Keratinocyte (primary cell): ENCODE measurements around the gene TPCN2. TPM values are rescaled to one million over a fixed set of nuclear protein-coding genes. Genes with fewer than 3 reads are reported as not detected.

Experiments
- DNase-seq: peaks from one replicate; pipeline ENCODE4 v3.0.0-alpha.2; 2011; ENCODE audit warnings: low read depth, missing footprints, low spot score
- FAIRE-seq: peaks from 2 replicates; lab custom pipeline; 2011; peaks lifted over from hg19 to GRCh38; lab: Jason Lieb, UNC
- H2AFZ ChIP-seq: 2 replicates; pipeline ENCODE4 v1.6.0; 2012; ENCODE audit warnings: low read length, control low read depth, inconsistent platforms; ENCODE audit not compliant: control insufficient read depth
- H3K27ac ChIP-seq: 2 replicates; pipeline ENCODE4 v1.5.1; 2011; ENCODE audit warnings: low read length; ENCODE audit not compliant: control insufficient read depth, insufficient read depth
- H3K27me3 ChIP-seq: 3 replicates; pipeline ENCODE4 v1.6.0; 2011; ENCODE audit warnings: low read length; ENCODE audit not compliant: control insufficient read depth, insufficient read depth; ENCODE audit errors: extremely low read depth
- H3K36me3 ChIP-seq, 2 experiments: 2 replicates in 1 of 2; 3 replicates in 1 of 2; pipeline ENCODE4 v1.5.1; 2011; ENCODE audit warnings: low read length in 2 of 2, mild to moderate bottlenecking in 1 of 2; ENCODE audit not compliant: control insufficient read depth in 2 of 2, insufficient read depth in 2 of 2; ENCODE audit errors: extremely low read depth in 1 of 2
- H3K4me1 ChIP-seq: 3 replicates; pipeline ENCODE4 v1.5.1; 2011; ENCODE audit warnings: low read length; ENCODE audit not compliant: control insufficient read depth, insufficient read depth; ENCODE audit errors: extremely low read depth
- H3K4me2 ChIP-seq: 3 replicates; pipeline ENCODE4 v1.6.0; 2011; ENCODE audit warnings: low read depth, low read length; ENCODE audit not compliant: control insufficient read depth, insufficient read depth; ENCODE audit errors: extremely low read depth
- H3K4me3 ChIP-seq, 3 experiments: fragments of 200-600 bp in 1 of 3; sonication (generic) in 1 of 3; 2 replicates in 2 of 3; 3 replicates in 1 of 3; pipeline ENCODE4 v1.5.1; 2011 to 2016; ENCODE audit warnings: low read length in 3 of 3, mild to moderate bottlenecking in 3 of 3, control low read depth in 2 of 3, inconsistent platforms in 1 of 3, low read depth in 1 of 3, mixed read lengths in 1 of 3, mixed run types in 1 of 3, moderate library complexity in 1 of 3; ENCODE audit not compliant: control insufficient read depth in 2 of 3, insufficient read depth in 2 of 3; ENCODE audit errors: extremely low read depth in 1 of 3
- H3K79me2 ChIP-seq: 2 replicates; pipeline ENCODE4 v1.6.0; 2012; ENCODE audit warnings: low read length; ENCODE audit not compliant: control insufficient read depth, insufficient read depth
- H3K9ac ChIP-seq: 3 replicates; pipeline ENCODE4 v1.6.0; 2011; ENCODE audit warnings: low read length; ENCODE audit not compliant: control insufficient read depth, insufficient read depth; ENCODE audit errors: extremely low read depth
- H3K9me1 ChIP-seq: 3 replicates; pipeline ENCODE4 v1.6.0; 2011; ENCODE audit warnings: low read length; ENCODE audit not compliant: control insufficient read depth, insufficient read depth; ENCODE audit errors: extremely low read depth
- H3K9me3 ChIP-seq: 2 replicates; pipeline ENCODE4 v1.5.1; 2012; ENCODE audit warnings: low read depth, low read length; ENCODE audit not compliant: control insufficient read depth
- H4K20me1 ChIP-seq: 3 replicates; pipeline ENCODE4 v1.6.0; 2011; ENCODE audit warnings: low read length; ENCODE audit not compliant: control insufficient read depth, insufficient read depth; ENCODE audit errors: extremely low read depth
- EZH2 ChIP-seq: IDR thresholded peaks from one replicate; pipeline ENCODE4 v1.6.1; 2012; ENCODE audit warnings: inconsistent platforms, mild to moderate bottlenecking, low read length, moderate library complexity
- dilution Hi-C: fragments of 300-500 bp; cut with MboI; formaldehyde crosslinking; loops from one replicate; pipeline ENCODE4 v1.7.0; 2020; ENCODE audit warnings: low sequenced_read_pairs; ENCODE audit not compliant: extremely low pct_ligation_motif_present
- polyA plus RNA-seq, 5 experiments: library from polyadenylated mRNA; depleted of rRNA in 3 of 5; stranded (reverse) in 3 of 5; stranded (forward) in 1 of 5; unstranded in 1 of 5; fragments of >200 nt; gene quantifications; 1 replicate in 1 of 5; 2 replicates in 3 of 5; 3 replicates in 1 of 5; pipeline versions ENCODE4 v1.2.1 to v1.2.3, GENCODE V29; 2011 to 2012; ENCODE audit warnings: missing spikeins in 2 of 5, low read depth in 1 of 5, low replicate concordance in 1 of 5
- TF ChIP-seq, protein P1 (sequence below), 3 experiments: IDR thresholded peaks in 1 of 3; conservative IDR thresholded peaks in 1 of 3; optimal IDR thresholded peaks in 1 of 3; 2 replicates in 2 of 3; 3 replicates in 1 of 3; pipeline versions ENCODE3 to v1.5.1; 2011; ENCODE audit warnings: low read length in 3 of 3, mild to moderate bottlenecking in 3 of 3, moderate library complexity in 2 of 3, control low read depth in 1 of 3, inconsistent platforms in 1 of 3; ENCODE audit not compliant: insufficient read depth in 2 of 3; ENCODE audit errors: extremely low read depth in 1 of 3

Gene TPCN2
- polyA plus RNA-seq, 1 donor (not counting 4 experiments of a cell fraction or from before 2014, with no cell fraction given) = 7.7 TPM

- H3K36me3 ChIP-seq = no peaks in the 10 kb centered on the region
- no peak overlapping the region for H2AFZ ChIP-seq
- no peak for FAIRE-seq
- dilution Hi-C loops = no loop called here
- no peak overlapping the region for H3K4me2 ChIP-seq
- DNase-seq = no peak
- H3K79me2 ChIP-seq = no peaks in the 10 kb centered on the region
- H3K9ac ChIP-seq = no peak overlapping the region
- no peaks in the 10 kb centered on the region for H3K9me1 ChIP-seq
- H3K9me3 ChIP-seq = peaks cover 3% of the 10 kb centered on the region
- TF ChIP-seq, protein P1, sequence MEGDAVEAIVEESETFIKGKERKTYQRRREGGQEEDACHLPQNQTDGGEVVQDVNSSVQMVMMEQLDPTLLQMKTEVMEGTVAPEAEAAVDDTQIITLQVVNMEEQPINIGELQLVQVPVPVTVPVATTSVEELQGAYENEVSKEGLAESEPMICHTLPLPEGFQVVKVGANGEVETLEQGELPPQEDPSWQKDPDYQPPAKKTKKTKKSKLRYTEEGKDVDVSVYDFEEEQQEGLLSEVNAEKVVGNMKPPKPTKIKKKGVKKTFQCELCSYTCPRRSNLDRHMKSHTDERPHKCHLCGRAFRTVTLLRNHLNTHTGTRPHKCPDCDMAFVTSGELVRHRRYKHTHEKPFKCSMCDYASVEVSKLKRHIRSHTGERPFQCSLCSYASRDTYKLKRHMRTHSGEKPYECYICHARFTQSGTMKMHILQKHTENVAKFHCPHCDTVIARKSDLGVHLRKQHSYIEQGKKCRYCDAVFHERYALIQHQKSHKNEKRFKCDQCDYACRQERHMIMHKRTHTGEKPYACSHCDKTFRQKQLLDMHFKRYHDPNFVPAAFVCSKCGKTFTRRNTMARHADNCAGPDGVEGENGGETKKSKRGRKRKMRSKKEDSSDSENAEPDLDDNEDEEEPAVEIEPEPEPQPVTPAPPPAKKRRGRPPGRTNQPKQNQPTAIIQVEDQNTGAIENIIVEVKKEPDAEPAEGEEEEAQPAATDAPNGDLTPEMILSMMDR (optimal IDR thresholded peaks at IDR 0.05 in 1 of 3, IDR thresholded peaks at IDR 0.05 in 1 of 3, conservative IDR thresholded peaks at IDR 0.05 in 1 of 3; ENCODE audit: extremely low read depth in 1 of 3, insufficient read depth in 2 of 3, low read length in 3 of 3) = no peak
- TF ChIP-seq EZH2 = no peak
- H3K27me3 ChIP-seq = no peaks in the 10 kb centered on the region
- no peak overlapping the region for H3K4me3 ChIP-seq
- H4K20me1 ChIP-seq = no peaks in the 10 kb centered on the region
- no peak overlapping the region for H3K27ac ChIP-seq
- no peaks in the 10 kb centered on the region for H3K4me1 ChIP-seq
These were observed 81.9 kb downstream of the TPCN2 start for GRCh38 chr11:69130654-69131053.

GRCh38 chr11:69131121-69131566, 82.4 kb downstream of the TPCN2 start:
- dilution Hi-C loops = no loop called here
- TF ChIP-seq EZH2 = no peak
- TF ChIP-seq, protein P1 (optimal IDR thresholded peaks at IDR 0.05 in 1 of 3, IDR thresholded peaks at IDR 0.05 in 1 of 3, conservative IDR thresholded peaks at IDR 0.05 in 1 of 3; ENCODE audit: extremely low read depth in 1 of 3, insufficient read depth in 2 of 3, low read length in 3 of 3) = no peak
- H3K9me3 ChIP-seq = peaks cover 3% of the 10 kb centered on the region
- no peaks in the 10 kb centered on the region for H3K27me3 ChIP-seq
- no peak overlapping the region for H2AFZ ChIP-seq
- no peaks in the 10 kb centered on the region for H3K36me3 ChIP-seq
- no peaks in the 10 kb centered on the region for H3K79me2 ChIP-seq
- H3K9me1 ChIP-seq = no peaks in the 10 kb centered on the region
- no peaks in the 10 kb centered on the region for H3K4me1 ChIP-seq
- H3K4me3 ChIP-seq = no peak overlapping the region
- no peak for DNase-seq
- H3K27ac ChIP-seq = no peak overlapping the region
- H3K4me2 ChIP-seq = no peak overlapping the region
- H3K9ac ChIP-seq = no peak overlapping the region
- FAIRE-seq = no peak
- no peaks in the 10 kb centered on the region for H4K20me1 ChIP-seq
